GM19452 (cell line): ENCODE data around the gene FAM53A.
"Not testable (repeated sequence)": the region's sequence is repeated elsewhere in the genome, so short reads cannot be mapped to it uniquely, and the experiment has no call there.

Experiments
- ATAC-seq: cut with Tn5 transposase; IDR thresholded peaks from one replicate; pipeline ENCODE4 v1.9.1; 2021; ENCODE audit not compliant: unreplicated experiment

Gene FAM53A

DNA sequence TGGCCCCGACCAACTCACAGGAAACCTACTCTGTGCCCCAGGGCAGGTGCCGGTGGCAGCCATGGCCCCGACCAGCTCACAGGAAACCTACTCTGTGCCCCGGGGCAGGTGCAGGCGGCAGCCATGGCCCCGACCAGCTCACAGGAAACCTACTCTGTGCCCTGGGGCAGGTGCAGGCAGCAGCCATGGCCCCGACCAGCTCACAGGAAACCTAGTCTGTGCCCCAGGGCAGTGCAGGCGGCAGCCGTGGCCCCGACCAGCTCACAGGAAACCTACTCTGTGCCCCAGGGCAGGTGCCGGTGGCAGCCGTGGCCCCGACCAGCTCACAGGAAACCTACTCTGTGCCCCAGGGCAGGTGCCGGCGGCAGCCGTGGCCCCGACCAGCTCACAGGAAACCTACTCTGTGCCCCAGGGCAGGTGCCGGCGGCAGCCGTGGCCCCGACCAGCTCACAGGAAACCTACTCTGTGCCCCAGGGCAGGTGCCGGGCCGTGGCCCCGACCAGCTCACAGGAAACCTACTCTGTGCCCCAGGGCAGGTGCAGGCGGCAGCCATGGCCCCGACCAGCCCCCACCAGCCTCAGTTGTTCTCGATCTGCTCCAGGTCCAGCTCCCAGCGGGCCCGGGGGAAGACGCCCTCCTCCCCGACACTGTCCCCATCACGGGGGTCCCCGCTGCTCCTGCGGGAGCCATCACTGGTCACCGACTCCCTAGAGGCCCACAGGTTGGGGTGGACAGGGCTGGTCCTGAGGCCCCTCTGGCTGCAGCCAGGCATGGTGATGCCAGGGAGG lies 43.2 kb downstream of the FAM53A start:
- ATAC-seq: not testable (repeated sequence)

- ATAC-seq: no peak
Measured at GRCh38 chr4:1640190-1640589, 43.9 kb downstream of the FAM53A start.

GRCh38 chr4:1639299-1639868 lies 44.7 kb downstream of the FAM53A start:
- ATAC-seq: no peak

GRCh38 chr4:1638873-1639272 lies 45.2 kb downstream of the FAM53A start:
- ATAC-seq: no peak

GRCh38 chr4:1638272-1638598 lies 45.9 kb downstream of the FAM53A start:
- no peak for ATAC-seq

DNA sequence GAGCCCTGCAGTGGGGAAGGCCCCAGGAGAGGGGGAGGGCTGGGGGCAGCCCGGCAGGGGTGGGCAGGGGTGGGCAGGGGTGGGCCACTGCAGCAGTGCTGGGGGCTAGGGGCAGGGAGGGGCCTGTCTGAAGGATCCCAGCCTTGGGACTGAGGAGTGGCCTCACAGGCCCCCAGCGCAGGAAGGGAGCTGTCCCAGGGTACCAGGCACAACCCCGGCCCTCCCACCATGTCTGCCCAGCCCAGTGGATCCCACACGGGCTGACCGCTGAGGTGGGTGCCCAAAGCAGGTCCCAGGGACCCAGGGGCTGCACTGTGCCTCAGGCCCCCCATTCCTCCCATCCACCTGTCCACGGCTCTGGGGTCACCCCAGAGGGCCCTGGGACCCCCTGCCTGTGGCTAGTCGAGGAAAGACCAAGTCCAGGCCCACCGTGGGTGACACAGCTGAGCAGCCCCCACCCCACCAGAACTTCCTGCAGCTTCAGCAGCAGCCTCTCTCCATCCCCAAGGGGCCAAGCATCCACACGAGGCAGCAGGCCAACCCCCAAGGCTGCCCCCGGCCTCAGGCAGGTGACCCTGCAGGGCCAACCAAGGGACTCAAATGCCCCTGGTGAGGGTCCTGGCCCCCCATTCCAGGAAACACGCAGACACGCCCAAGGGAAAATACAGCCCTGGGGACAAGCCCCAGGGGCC lies 46.4 kb downstream of the FAM53A start:
- no peak for ATAC-seq

GRCh38 chr4:1636490-1637211 lies 47.5 kb downstream of the FAM53A start:
- no peak for ATAC-seq

GRCh38 chr4:1635464-1635863 lies 48.6 kb downstream of the FAM53A start:
- ATAC-seq: no peak

DNA sequence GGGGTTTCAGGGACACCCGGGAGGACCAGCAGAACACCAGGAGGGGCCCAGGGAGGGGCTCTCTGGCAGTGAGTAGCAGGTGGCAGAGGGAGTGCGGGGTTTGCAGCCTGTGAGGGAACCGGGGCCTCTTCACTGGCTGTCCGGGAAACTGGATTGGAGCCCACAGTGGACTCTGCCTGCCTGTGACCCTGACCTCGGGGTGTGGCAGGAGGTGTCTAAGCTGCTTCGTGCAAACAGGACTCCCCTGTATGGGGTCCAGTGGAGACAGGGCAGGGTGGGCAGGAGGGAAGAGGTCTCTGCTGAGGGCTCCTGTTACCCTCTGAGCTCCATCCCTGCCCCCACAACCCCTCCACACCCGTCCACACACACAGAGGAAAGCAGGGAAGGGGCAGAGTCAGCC lies 50.1 kb downstream of the FAM53A start:
- no peak for ATAC-seq

DNA sequence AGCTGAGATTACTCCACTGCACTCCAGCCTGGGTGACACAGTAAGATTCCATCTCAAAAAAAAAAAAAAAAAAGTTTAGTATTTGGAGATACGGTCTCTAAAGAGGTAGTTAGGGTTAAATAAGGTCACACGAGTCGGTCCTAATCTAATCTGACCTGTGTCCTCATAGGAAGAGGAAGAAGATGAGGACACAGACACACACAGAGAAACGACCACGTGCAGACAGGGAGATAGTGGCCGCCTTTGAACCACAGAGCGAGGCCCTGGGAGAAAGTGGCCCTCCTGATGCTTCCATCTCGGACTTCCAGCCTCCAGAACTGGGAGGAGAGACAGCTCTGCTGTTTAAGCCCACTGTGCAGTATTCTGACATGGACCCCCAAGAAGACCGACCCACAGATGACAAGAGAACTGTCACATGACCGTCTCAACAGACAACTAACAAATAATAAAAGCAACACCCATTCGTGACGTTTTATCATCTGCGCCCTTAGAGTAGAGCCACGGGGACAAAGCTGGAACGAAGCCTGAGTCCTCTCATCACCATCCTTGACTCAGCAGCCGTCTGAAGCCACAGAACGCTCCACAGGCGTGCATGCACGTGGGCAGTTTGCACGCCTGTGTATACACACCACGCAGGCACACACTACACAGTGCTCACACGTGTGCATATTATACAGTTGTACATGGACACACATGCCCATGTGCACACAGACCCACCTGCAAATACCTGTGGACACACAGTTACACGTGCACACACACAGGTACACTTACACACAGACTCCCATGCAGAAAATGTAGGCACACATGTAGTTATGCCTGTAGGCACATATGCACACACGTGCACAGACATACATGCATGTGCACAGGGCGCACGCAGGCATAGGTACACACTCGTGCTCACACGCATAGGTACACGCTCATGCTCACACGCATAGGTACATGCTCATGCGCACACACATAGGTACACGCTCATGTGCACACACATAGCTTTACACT lies 51.7 kb downstream of the FAM53A start:
- no peak for ATAC-seq

- no peak for ATAC-seq
Measured at GRCh38 chr4:1631136-1631535, 53.0 kb downstream of the FAM53A start.

GRCh38 chr4:1630266-1630665 lies 53.8 kb downstream of the FAM53A start:
- no peak for ATAC-seq

DNA sequence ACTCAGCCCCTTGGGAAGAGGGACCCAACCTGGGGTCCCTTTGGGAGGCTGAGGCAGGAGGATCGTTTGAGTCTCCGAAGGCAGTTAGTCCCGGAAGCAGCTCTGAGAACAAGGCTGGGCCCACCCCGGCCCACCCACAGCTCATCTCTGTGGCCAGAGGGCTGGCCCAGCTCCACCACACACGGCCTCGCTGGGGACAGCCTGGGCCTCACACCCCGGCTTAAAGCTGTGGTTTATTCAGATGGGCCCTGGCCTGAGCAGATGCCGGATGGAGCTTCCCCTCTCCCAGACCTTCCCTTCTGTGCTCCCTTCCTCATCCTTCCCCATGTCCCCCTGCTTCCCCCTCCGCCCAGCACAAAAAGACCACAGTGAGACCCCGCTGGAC lies 54.4 kb downstream of the FAM53A start:
- no peak for ATAC-seq

GRCh38 chr4:1628892-1629698 lies 55.0 kb downstream of the FAM53A start:
- ATAC-seq: no peak

- no peak for ATAC-seq
Measured at GRCh38 chr4:1627417-1628313, 56.4 kb downstream of the FAM53A start.

GRCh38 chr4:1626941-1627340 lies 57.2 kb downstream of the FAM53A start:
- ATAC-seq: no peak

DNA sequence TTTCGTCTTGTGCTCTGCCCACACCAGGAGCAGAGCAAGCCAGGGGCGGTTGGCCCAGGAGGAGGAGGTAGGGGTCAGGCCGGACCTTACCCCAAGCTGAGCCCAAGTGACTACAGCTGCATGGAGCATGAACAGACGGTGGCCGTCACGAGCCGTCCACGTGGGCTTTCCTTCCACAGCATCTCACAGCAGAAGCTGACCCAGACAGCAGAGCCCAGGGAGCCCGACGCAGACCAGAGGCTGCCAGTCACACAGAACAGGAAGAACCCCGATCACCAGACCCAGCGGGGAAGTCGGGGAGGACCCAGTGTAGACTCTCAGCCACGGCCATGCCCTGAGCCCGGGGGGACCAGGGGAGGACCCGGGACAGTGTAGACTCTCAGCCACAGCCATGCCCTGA lies 58.0 kb downstream of the FAM53A start:
- ATAC-seq: no peak

DNA sequence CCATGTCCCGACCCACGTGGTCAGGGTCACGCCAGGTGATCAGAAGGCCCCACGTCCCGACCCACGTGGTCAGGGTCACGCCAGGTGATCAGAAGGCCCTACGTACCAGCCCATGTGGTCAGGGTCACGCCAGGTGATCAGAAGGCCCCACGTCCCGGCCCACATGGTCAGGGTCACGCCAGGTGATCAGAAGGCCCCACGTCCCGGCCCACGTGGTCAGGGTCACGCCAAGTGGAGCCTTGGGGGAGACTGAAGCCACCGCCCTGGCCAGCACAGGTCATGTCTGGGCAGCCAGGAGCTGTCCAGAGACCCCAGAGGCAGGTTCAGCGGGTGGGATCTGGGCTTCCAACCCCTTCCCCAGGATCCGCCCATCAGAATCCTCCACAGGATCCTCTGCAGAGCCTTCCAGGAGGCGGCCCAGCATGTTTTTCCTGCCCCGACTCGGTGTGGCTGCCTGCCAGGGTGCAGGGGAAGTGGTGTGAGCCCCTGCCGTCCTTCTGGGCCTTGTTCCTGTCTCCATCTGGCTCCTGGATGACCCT lies 58.4 kb downstream of the FAM53A start:
- no peak for ATAC-seq
